ENCODE results near the gene CFDP1. TPM values are rescaled to one million over a fixed set of nuclear protein-coding genes. Genes with fewer than 3 reads are reported as not detected.
"Not testable (repeated sequence)": the region's sequence is repeated elsewhere in the genome, so short reads cannot be mapped to it uniquely, and the experiment has no call there.

The CFDP1 gene
- total and polyA plus RNA-seq, 4 experiments from 2014 or later = 37.1 to 42.4 (median 41.9) TPM

DNA sequence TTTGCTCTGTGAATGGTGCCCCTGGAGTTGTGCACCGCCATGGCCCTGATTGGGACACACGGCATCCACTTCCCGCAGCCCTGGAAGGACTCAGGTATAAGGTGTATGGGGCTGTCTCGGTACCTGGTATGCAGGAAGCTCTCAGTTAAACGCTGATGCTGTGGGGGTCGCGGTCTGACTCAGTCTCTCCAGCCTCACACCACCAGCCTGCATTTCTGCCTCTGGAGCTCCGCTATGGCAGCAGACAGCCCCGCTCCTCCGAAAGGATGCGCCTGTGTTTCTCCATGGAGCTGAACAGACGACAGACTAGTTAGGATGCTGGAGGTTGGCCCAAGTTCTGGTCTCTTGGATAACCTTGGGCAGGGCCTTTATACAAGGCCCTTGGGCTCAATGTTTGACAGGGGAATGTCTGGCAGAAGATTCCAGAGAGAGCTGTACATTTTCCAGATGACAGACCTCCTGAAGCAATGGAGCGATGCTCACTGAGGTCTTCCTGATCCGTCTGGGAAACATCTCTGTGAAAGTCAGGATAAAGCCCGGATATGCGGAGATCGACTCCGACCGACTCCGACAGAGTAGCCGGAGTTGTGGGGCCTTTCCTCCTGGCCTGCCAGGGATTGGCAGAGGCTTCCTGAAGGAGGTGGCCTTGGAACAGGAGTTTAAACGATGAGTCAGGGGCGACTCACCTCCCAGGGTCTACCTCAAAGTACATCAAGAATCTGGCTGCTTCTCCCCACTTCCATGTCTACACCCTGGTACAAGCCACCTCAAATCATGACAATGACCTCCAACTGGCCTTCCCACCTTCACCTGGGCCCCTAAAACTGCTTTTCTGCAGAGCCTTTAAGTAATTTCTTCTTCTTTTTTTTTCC is 160.0 kb downstream of the CFDP1 start:
- no peak overlapping the region for H3K27ac ChIP-seq (ENCODE audit: low read depth, low read length)
- ChIA-PET POLR2A (ENCODE audit: partially characterized antibody) (no interaction called here), CTCF (ENCODE audit: partially characterized antibody) (no interaction called here)
- Mint-ChIP-seq H3K9me3 (no peaks in the 10 kb centered on the region), H3K27ac (no peak overlapping the region), H3K27me3 (peaks cover 3 to 4% of the 10 kb centered on the region in 2 donors), H3K4me3 (no peak overlapping the region), H3K36me3 (no peaks in the 10 kb centered on the region), H3K4me1 (peaks cover 5 to 10% (median 6%) of the 10 kb centered on the region in 4 donors)
- intact Hi-C loops (cut with micrococcal nuclease) = no loop called here
- peaks cover 7% of the 10 kb centered on the region for H3K4me1 ChIP-seq (ENCODE audit: insufficient read depth, low read length)
- no peaks in the 10 kb centered on the region for H3K27me3 ChIP-seq (ENCODE audit: insufficient read depth, low read length)
- no peak for DNase-seq
- no peaks in the 10 kb centered on the region for H3K36me3 ChIP-seq (ENCODE audit: insufficient read depth, low read length)
- no peaks in the 10 kb centered on the region for H3K9me3 ChIP-seq (ENCODE audit: control insufficient read depth in 1 of 2, low read length in 2 of 2)
- H3K4me3 ChIP-seq (ENCODE audit: low read length in 2 of 2) = no peak overlapping the region

DNA sequence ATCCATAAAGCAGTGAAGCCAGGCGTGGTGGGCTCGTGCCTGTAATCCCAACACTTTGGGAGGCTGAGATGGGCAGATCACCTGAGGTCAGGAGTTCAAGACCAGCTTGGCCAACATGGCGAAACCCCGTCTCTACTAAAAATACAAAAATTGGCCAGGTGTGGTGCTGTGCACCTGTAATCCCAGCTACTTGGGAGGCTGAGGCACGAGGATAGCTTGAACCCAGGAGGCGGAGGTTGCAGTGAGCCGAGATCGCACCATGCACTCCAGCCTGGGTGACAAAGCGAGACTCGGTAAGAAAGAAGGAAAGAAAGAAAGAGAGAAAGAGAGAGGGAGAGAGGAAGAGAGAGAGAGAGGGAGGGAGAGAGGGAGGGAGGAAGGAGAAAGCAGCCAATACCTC is 160.7 kb downstream of the CFDP1 start:
- CTCF ChIA-PET (ENCODE audit: partially characterized antibody); H3K27ac ChIP-seq (ENCODE audit: low read depth, low read length); H3K36me3 Mint-ChIP-seq; H3K27me3 ChIP-seq (ENCODE audit: insufficient read depth, low read length); H3K9me3 Mint-ChIP-seq; H3K27ac Mint-ChIP-seq; DNase-seq; intact Hi-C loops (cut with micrococcal nuclease); H3K9me3 ChIP-seq (ENCODE audit: control insufficient read depth in 1 of 2, low read length in 2 of 2); H3K4me3 Mint-ChIP-seq; H3K4me1 Mint-ChIP-seq; H3K4me3 ChIP-seq (ENCODE audit: low read length in 2 of 2); H3K27me3 Mint-ChIP-seq; H3K4me1 ChIP-seq (ENCODE audit: insufficient read depth, low read length); POLR2A ChIA-PET (ENCODE audit: partially characterized antibody); H3K36me3 ChIP-seq (ENCODE audit: insufficient read depth, low read length): not testable (repeated sequence)

DNA sequence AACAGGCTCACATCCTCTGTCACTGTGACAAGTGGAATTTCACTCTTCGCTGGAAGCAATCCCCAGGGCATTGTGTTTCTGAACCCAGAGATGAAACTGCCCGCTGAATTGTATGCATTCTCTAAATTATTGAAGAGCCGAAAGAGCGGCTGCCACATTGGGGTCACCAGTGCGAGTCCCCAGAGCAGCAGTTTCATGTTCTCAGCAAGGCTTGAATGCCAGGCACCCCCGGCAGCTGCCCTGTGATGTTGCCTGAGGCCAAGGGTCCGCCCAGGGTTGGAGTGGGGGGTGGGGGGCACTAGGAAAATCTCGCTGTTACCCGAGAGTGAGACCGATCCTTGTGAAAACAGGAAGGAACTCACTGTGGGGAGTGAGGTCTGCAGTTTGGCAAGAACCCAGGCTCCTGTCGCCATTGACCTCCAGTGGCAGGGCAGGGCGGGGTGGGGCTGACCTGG is 161.2 kb downstream of the CFDP1 start:
- no peak for DNase-seq
- intact Hi-C loops (cut with micrococcal nuclease) = no loop called here
- Mint-ChIP-seq H3K36me3 (no peaks in the 10 kb centered on the region), H3K27me3 (peaks cover 4 to 6% of the 10 kb centered on the region in 2 donors), H3K4me3 (no peak overlapping the region), H3K27ac (no peak overlapping the region), H3K4me1 (peaks cover 5 to 10% (median 6%) of the 10 kb centered on the region in 4 donors), H3K9me3 (no peaks in the 10 kb centered on the region)
- Histone ChIP-seq H3K27ac (ENCODE audit: low read depth, low read length) (no peak overlapping the region), H3K4me1 (ENCODE audit: insufficient read depth, low read length) (peaks cover 7% of the 10 kb centered on the region), H3K27me3 (ENCODE audit: insufficient read depth, low read length) (no peaks in the 10 kb centered on the region), H3K4me3 (ENCODE audit: low read length in 2 of 2) (no peak overlapping the region), H3K9me3 (ENCODE audit: control insufficient read depth in 1 of 2, low read length in 2 of 2) (no peaks in the 10 kb centered on the region), H3K36me3 (ENCODE audit: insufficient read depth, low read length) (no peaks in the 10 kb centered on the region)
- ChIA-PET CTCF (ENCODE audit: partially characterized antibody) (no interaction called here), POLR2A (ENCODE audit: partially characterized antibody) (no interaction called here)

DNA sequence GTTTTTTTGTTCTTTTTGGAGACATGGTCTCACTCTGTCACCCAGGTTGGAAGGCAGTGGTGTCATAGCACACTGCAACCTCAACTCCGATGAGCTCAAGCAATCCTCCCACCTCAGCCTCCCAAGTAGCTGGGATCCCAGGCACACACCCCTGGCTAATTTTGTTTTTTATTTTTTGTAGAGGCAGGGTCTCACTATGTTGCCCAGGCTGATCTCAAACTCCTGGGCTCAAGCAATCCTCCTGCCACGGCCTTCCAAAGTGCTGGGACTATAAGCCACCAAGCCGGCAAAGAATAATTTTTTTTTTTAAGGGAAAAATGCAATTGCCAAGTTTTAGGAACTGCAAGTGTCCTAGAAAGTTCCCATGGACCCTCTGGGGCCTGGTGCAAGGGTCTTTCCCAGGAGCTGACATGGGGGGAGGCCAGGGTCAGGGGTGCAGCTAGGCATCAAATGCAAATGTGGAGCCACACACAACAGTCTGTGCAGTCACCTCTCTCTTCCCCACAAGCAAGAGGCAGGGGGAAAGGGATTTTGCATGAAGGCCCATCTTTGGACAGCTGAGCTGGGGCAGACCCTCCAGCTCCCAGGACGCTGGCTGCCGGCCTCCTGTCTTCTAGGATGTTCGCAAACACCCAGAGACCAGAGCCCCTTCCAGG is 161.7 kb downstream of the CFDP1 start:
- Mint-ChIP-seq H3K36me3 (no peaks in the 10 kb centered on the region), H3K27me3 (peaks cover 4 to 6% of the 10 kb centered on the region in 2 donors), H3K4me3 (no peak overlapping the region), H3K27ac (no peak overlapping the region), H3K4me1 (peaks cover 5 to 10% (median 6%) of the 10 kb centered on the region in 4 donors), H3K9me3 (no peaks in the 10 kb centered on the region)
- Histone ChIP-seq H3K9me3 (ENCODE audit: control insufficient read depth in 1 of 2, low read length in 2 of 2) (no peaks in the 10 kb centered on the region), H3K4me3 (ENCODE audit: low read length in 2 of 2) (no peak overlapping the region), H3K4me1 (ENCODE audit: insufficient read depth, low read length) (peaks cover 7% of the 10 kb centered on the region), H3K27me3 (ENCODE audit: insufficient read depth, low read length) (peaks cover under 1% of the 10 kb centered on the region), H3K27ac (ENCODE audit: low read depth, low read length) (no peak overlapping the region), H3K36me3 (ENCODE audit: insufficient read depth, low read length) (no peaks in the 10 kb centered on the region)
- POLR2A ChIA-PET (ENCODE audit: partially characterized antibody) = no interaction called here
- CTCF ChIA-PET (ENCODE audit: partially characterized antibody) = no interaction called here
- no peak for DNase-seq
- intact Hi-C loops (cut with micrococcal nuclease) = no loop called here

DNA sequence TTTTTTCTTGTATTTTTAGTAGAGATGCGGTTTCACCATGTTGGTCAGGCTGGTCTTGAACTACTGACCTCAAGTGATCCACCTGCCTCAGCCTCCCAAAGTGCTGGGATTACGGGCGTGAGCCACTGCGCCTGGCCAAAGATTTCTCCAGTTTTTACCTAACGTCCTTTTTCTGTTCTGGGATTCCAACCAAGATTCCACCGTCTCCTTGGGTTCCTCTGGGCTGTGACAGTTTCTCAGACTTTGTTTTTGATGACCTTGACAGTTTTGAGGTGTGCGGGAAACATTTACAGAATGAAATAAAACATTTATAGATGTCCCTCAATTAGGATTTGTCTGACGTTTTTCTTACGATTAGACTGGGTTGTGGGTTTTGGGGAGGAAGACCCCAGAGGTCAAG is 163.9 kb downstream of the CFDP1 start:
- H3K36me3 ChIP-seq (ENCODE audit: insufficient read depth, low read length); H3K9me3 ChIP-seq (ENCODE audit: control insufficient read depth in 1 of 2, low read length in 2 of 2); H3K4me1 ChIP-seq (ENCODE audit: insufficient read depth, low read length); POLR2A ChIA-PET (ENCODE audit: partially characterized antibody); H3K27ac ChIP-seq (ENCODE audit: low read depth, low read length); H3K9me3 Mint-ChIP-seq; H3K36me3 Mint-ChIP-seq; H3K4me3 Mint-ChIP-seq; CTCF ChIA-PET (ENCODE audit: partially characterized antibody); intact Hi-C loops (cut with micrococcal nuclease); DNase-seq; H3K4me3 ChIP-seq (ENCODE audit: low read length in 2 of 2): not testable (repeated sequence)
- H3K27me3 Mint-ChIP-seq = peaks cover 11 to 13% of the 10 kb centered on the region in 2 donors
- H3K27me3 ChIP-seq (ENCODE audit: insufficient read depth, low read length) = peaks cover 12% of the 10 kb centered on the region
- peak overlapping the region in 1 of 7 donors; percentile 41 for H3K27ac Mint-ChIP-seq
- H3K4me1 Mint-ChIP-seq = peaks cover 3 to 10% (median 4%) of the 10 kb centered on the region in 4 donors

DNA sequence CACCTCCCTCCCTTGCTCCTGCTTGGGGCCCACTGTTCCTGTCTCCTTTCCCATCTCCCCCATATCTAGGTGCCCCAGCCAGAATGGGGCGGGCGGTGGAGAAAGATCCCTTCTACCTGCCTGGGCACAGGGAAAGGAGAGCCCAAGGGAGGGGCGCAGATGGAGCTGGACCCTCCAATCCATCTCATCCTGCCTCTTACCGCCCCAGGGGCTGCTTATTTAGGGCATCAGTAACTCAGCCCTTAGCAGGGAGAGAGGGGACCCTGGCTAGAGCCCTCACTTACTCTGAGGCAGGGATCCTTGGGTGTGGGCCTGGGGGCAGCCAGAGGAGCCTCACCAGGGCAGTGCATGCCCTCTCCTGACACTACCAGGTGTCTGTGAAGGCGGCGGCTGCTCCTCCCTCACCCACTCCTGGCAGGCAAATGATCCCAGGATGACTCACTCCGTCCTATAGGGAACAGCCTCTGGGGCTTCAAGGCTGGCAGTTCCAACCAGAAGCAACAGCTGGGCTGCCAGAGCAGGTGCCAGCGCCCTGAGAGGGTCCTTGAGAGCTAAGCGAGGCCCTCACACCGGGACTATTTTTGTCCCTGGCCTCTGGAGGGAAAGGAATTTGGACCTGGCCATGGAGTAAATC is 165.6 kb downstream of the CFDP1 start:
- H3K27me3 ChIP-seq (ENCODE audit: insufficient read depth, low read length) = peaks cover 12% of the 10 kb centered on the region
- peaks cover 14 to 29% of the 10 kb centered on the region in 2 donors for H3K27me3 Mint-ChIP-seq
- CTCF ChIA-PET (ENCODE audit: partially characterized antibody) = no interaction called here

More for the DNA sequence above, 165.6 kb downstream of the CFDP1 start:
- Mint-ChIP-seq H3K4me3 (peak overlapping the region in 1 of 8 donors; percentile 39), H3K4me1 (peaks cover 3 to 13% (median 7%) of the 10 kb centered on the region in 4 donors), H3K27ac (no peak overlapping the region), H3K36me3 (no peaks in the 10 kb centered on the region), H3K9me3 (no peaks in the 10 kb centered on the region)
- DNase-seq = no peak
- H3K27ac ChIP-seq (ENCODE audit: low read depth, low read length) = no peak overlapping the region
- POLR2A ChIA-PET (ENCODE audit: partially characterized antibody) = no interaction called here
- H3K9me3 ChIP-seq (ENCODE audit: control insufficient read depth in 1 of 2, low read length in 2 of 2) = no peaks in the 10 kb centered on the region
- H3K4me3 ChIP-seq (ENCODE audit: low read length in 2 of 2) = no peak overlapping the region
- no peaks in the 10 kb centered on the region for H3K36me3 ChIP-seq (ENCODE audit: insufficient read depth, low read length)
- intact Hi-C loops (cut with micrococcal nuclease) = no loop called here
- H3K4me1 ChIP-seq (ENCODE audit: insufficient read depth, low read length) = peaks cover 9% of the 10 kb centered on the region
